ENCODE results near the gene PPP1R1C. TPM values are rescaled to one million over a fixed set of nuclear protein-coding genes. Genes with fewer than 3 reads are reported as not detected.
"Not testable (repeated sequence)": the region's sequence is repeated elsewhere in the genome, so short reads cannot be mapped to it uniquely, and the experiment has no call there.

The PPP1R1C gene
- polyA plus RNA-seq, 1 donor from 2014 or later = not detected

GRCh38 chr2:181957668-181958067 lies 28.0 kb upstream of the PPP1R1C start:
- H3K27me3 Mint-ChIP-seq = peaks cover 16% of the 10 kb centered on the region
- H3K27ac Mint-ChIP-seq = no peak overlapping the region
- H3K4me1 Mint-ChIP-seq = peaks cover 0 to 5% (median 0%) of the 10 kb centered on the region in 3 donors
- H3K4me3 Mint-ChIP-seq = no peak overlapping the region
- H3K36me3 Mint-ChIP-seq = no peaks in the 10 kb centered on the region
- peaks cover 0 to 3% (median 0%) of the 10 kb centered on the region in 3 donors for H3K9me3 Mint-ChIP-seq

- peaks cover 11% of the 10 kb centered on the region for H3K27me3 Mint-ChIP-seq
- H3K36me3 Mint-ChIP-seq = no peaks in the 10 kb centered on the region
- no peak overlapping the region for H3K27ac Mint-ChIP-seq
- peaks cover 0 to 5% (median 0%) of the 10 kb centered on the region in 3 donors for H3K4me1 Mint-ChIP-seq
- H3K4me3 Mint-ChIP-seq = no peak overlapping the region
- peaks cover 0 to 3% (median 0%) of the 10 kb centered on the region in 3 donors for H3K9me3 Mint-ChIP-seq
These were observed 26.9 kb upstream of the PPP1R1C start for GRCh38 chr2:181958726-181959125.

- Mint-ChIP-seq H3K36me3 (no peaks in the 10 kb centered on the region), H3K4me1 (peaks cover 0 to 1% (median 0%) of the 10 kb centered on the region in 3 donors), H3K4me3 (no peak overlapping the region), H3K27ac (no peak overlapping the region), H3K27me3 (peaks cover 6% of the 10 kb centered on the region), H3K9me3 (peaks cover 0 to 5% (median 3%) of the 10 kb centered on the region in 3 donors)
These were observed 26.1 kb upstream of the PPP1R1C start for GRCh38 chr2:181959508-181959907.

- not testable (repeated sequence) for H3K27me3 Mint-ChIP-seq, H3K4me1 Mint-ChIP-seq, H3K36me3 Mint-ChIP-seq, H3K27ac Mint-ChIP-seq, H3K4me3 Mint-ChIP-seq, H3K9me3 Mint-ChIP-seq
These were observed 24.5 kb upstream of the PPP1R1C start for GRCh38 chr2:181961167-181961566.

- no peak overlapping the region for H3K4me3 Mint-ChIP-seq
- H3K9me3 Mint-ChIP-seq = peaks cover 3 to 8% (median 3%) of the 10 kb centered on the region in 3 donors
These were observed 23.5 kb upstream of the PPP1R1C start for GRCh38 chr2:181962142-181962541.

GRCh38 chr2:181970160-181970794 lies 15.4 kb upstream of the PPP1R1C start:
- H3K4me3 Mint-ChIP-seq = no peak overlapping the region
- no peak overlapping the region for H3K27ac Mint-ChIP-seq
- peaks cover 6% of the 10 kb centered on the region for H3K36me3 Mint-ChIP-seq
- H3K9me3 Mint-ChIP-seq = peaks cover 0 to 8% (median 3%) of the 10 kb centered on the region in 3 donors
- H3K4me1 Mint-ChIP-seq = peaks cover 0 to 1% (median 0%) of the 10 kb centered on the region in 3 donors
- peaks cover 9% of the 10 kb centered on the region for H3K27me3 Mint-ChIP-seq

More at GRCh38 chr2:181962142-181962541, 23.5 kb upstream of the PPP1R1C start:
- H3K36me3 Mint-ChIP-seq = peaks cover 2% of the 10 kb centered on the region
- peaks cover 7% of the 10 kb centered on the region for H3K27me3 Mint-ChIP-seq
- no peaks in the 10 kb centered on the region for H3K4me1 Mint-ChIP-seq
- H3K27ac Mint-ChIP-seq = no peak overlapping the region

- peaks cover 0 to 8% (median 0%) of the 10 kb centered on the region in 3 donors for H3K9me3 Mint-ChIP-seq
- H3K4me3 Mint-ChIP-seq = no peak overlapping the region
- peaks cover 0 to 1% (median 0%) of the 10 kb centered on the region in 3 donors for H3K4me1 Mint-ChIP-seq
- H3K36me3 Mint-ChIP-seq = peaks cover 6% of the 10 kb centered on the region
- no peak overlapping the region for H3K27ac Mint-ChIP-seq
- peaks cover 9% of the 10 kb centered on the region for H3K27me3 Mint-ChIP-seq
These were observed 14.6 kb upstream of the PPP1R1C start for GRCh38 chr2:181971032-181971431.

GRCh38 chr2:181972431-181973170 lies 13.1 kb upstream of the PPP1R1C start:
- Mint-ChIP-seq H3K27ac (no peak overlapping the region), H3K27me3 (peaks cover 8% of the 10 kb centered on the region), H3K4me3 (no peak overlapping the region), H3K4me1 (peaks cover 0 to 1% (median 0%) of the 10 kb centered on the region in 3 donors), H3K9me3 (peaks cover 0 to 8% (median 0%) of the 10 kb centered on the region in 3 donors), H3K36me3 (peaks cover 6% of the 10 kb centered on the region)

- H3K27me3 Mint-ChIP-seq = peaks cover 8% of the 10 kb centered on the region
- H3K9me3 Mint-ChIP-seq = peaks cover 0 to 8% (median 0%) of the 10 kb centered on the region in 3 donors
- H3K4me3 Mint-ChIP-seq = no peak overlapping the region
- peaks cover 0 to 1% (median 0%) of the 10 kb centered on the region in 3 donors for H3K4me1 Mint-ChIP-seq
- peaks cover 6% of the 10 kb centered on the region for H3K36me3 Mint-ChIP-seq
- H3K27ac Mint-ChIP-seq = no peak overlapping the region
These were observed 12.4 kb upstream of the PPP1R1C start for GRCh38 chr2:181973171-181973783.

- H3K9me3 Mint-ChIP-seq = peaks cover 0 to 1% (median 0%) of the 10 kb centered on the region in 3 donors
- no peak overlapping the region for H3K4me3 Mint-ChIP-seq
- H3K27ac Mint-ChIP-seq = no peak overlapping the region
- H3K27me3 Mint-ChIP-seq = peaks cover 3% of the 10 kb centered on the region
- peaks cover 3% of the 10 kb centered on the region for H3K36me3 Mint-ChIP-seq
- no peaks in the 10 kb centered on the region for H3K4me1 Mint-ChIP-seq
These were observed 7.8 kb upstream of the PPP1R1C start for GRCh38 chr2:181977661-181978350.

- Mint-ChIP-seq H3K27me3 (peaks cover 2% of the 10 kb centered on the region), H3K4me1 (no peaks in the 10 kb centered on the region), H3K9me3 (peaks cover 0 to 1% (median 0%) of the 10 kb centered on the region in 3 donors), H3K36me3 (peaks cover 3% of the 10 kb centered on the region), H3K27ac (no peak overlapping the region), H3K4me3 (no peak overlapping the region)
These were observed 7.1 kb upstream of the PPP1R1C start for GRCh38 chr2:181978351-181979150.

- no peak overlapping the region for H3K27ac Mint-ChIP-seq
- no peak overlapping the region for H3K4me3 Mint-ChIP-seq
- peaks cover 2% of the 10 kb centered on the region for H3K27me3 Mint-ChIP-seq
- peaks cover 0 to 1% (median 0%) of the 10 kb centered on the region in 3 donors for H3K4me1 Mint-ChIP-seq
- peaks cover 1% of the 10 kb centered on the region for H3K36me3 Mint-ChIP-seq
- H3K9me3 Mint-ChIP-seq = peaks cover 0 to 1% (median 0%) of the 10 kb centered on the region in 3 donors
These were observed 1.6 kb upstream of the PPP1R1C start for GRCh38 chr2:181984060-181984459.

- H3K27ac Mint-ChIP-seq = no peak overlapping the region
- H3K27me3 Mint-ChIP-seq = peaks cover 2% of the 10 kb centered on the region
- peaks cover 0 to 1% (median 0%) of the 10 kb centered on the region in 3 donors for H3K9me3 Mint-ChIP-seq
- no peak overlapping the region for H3K4me3 Mint-ChIP-seq
- peaks cover 0 to 1% (median 0%) of the 10 kb centered on the region in 3 donors for H3K4me1 Mint-ChIP-seq
- peaks cover 1% of the 10 kb centered on the region for H3K36me3 Mint-ChIP-seq
These were observed 630 bp upstream of the PPP1R1C start for GRCh38 chr2:181984814-181985631.
